Activated naive CD4-positive, alpha-beta T cell treated with anti-CD3 and anti-CD28 coated beads for 36 hours (primary cell): ENCODE data around the gene FOXP4. TPM values are rescaled to one million over a fixed set of nuclear protein-coding genes. Genes with fewer than 3 reads are reported as not detected.

ENCODE experiments used
- microRNA-seq: library from miRNA; unstranded; fragments of <30 nt; microRNA quantifications from one replicate; pipeline ENCODE4 v1.2.0, GENCODE V29; 2022; ENCODE audit warnings: borderline microRNAs expressed, borderline replicate concordance
- total RNA-seq, 2 experiments: library from RNA; stranded (reverse); gene quantifications; one replicate each; pipeline ENCODE4 v1.2.3, GENCODE V29; 2021

The FOXP4 gene
- total RNA-seq, 2 experiments from 2014 or later: 15.9 to 16.0 TPM

Small RNA genes within 50 kb of the gene (microRNA-seq; reads per million reads assigned to microRNA genes)
- 1.6 reads per million for gene MIR4641

Other genes starting within 250 kb of the FOXP4 start
- not detected for gene NCR2, start 210.8 kb upstream of the FOXP4 start, total RNA-seq
- gene MDFI, start 92.1 kb downstream of the FOXP4 start, total RNA-seq: not detected
- gene TFEB, start 189.2 kb downstream of the FOXP4 start, total RNA-seq: 1 to 10 TPM; 5.7 to 7.9 TPM
- not detected for gene PGC, start 201.0 kb downstream of the FOXP4 start, total RNA-seq
- 1 to 10 TPM; 4.0 to 4.2 TPM for gene FRS3, start 233.5 kb downstream of the FOXP4 start, total RNA-seq
- under 1 TPM in 1 of 2 experiments, not detected in 1; 0.52 TPM for gene PRICKLE4, start 234.4 kb downstream of the FOXP4 start, total RNA-seq
- gene TOMM6, start 241.3 kb downstream of the FOXP4 start, total RNA-seq: 100 to 1,000 TPM; 285 to 299 TPM